Activated naive CD4-positive, alpha-beta T cell treated with anti-CD3 and anti-CD28 coated beads, Interleukin-2, amount 50 U/mL, for 16 hours (primary cell): Measurements from ENCODE around the gene NEGR1.
"Not testable (repeated sequence)": the region's sequence is repeated elsewhere in the genome, so short reads cannot be mapped to it uniquely, and the experiment has no call there.

ENCODE experiments used
- DNase-seq: peaks from one replicate; pipeline ENCODE4 v3.0.0-alpha.2; 2020

The NEGR1 gene

GRCh38 chr1:71921204-71921603 is 361.1 kb downstream of the NEGR1 start:
- no peak for DNase-seq

GRCh38 chr1:71920556-71920955 is 361.8 kb downstream of the NEGR1 start:
- DNase-seq: no peak

- no peak for DNase-seq
These were observed 362.4 kb downstream of the NEGR1 start for GRCh38 chr1:71919811-71920509.

GRCh38 chr1:71918630-71919029 is 363.7 kb downstream of the NEGR1 start:
- no peak for DNase-seq

- DNase-seq: no peak
These were observed 365.4 kb downstream of the NEGR1 start for GRCh38 chr1:71916894-71917293.

- DNase-seq: no peak
These were observed 367.7 kb downstream of the NEGR1 start for GRCh38 chr1:71914626-71915025.

- no peak for DNase-seq
These were observed 373.4 kb downstream of the NEGR1 start for GRCh38 chr1:71908871-71909390.

- DNase-seq: no peak
These were observed 374.0 kb downstream of the NEGR1 start for GRCh38 chr1:71908303-71908702.

- no peak for DNase-seq
These were observed 382.5 kb downstream of the NEGR1 start for GRCh38 chr1:71899881-71900280.

GRCh38 chr1:71888166-71888565 is 394.2 kb downstream of the NEGR1 start:
- not testable (repeated sequence) for DNase-seq

- DNase-seq: no peak
These were observed 397.2 kb downstream of the NEGR1 start for GRCh38 chr1:71885171-71885570.

- no peak for DNase-seq
These were observed 399.7 kb downstream of the NEGR1 start for GRCh38 chr1:71882637-71883036.

- DNase-seq: no peak
These were observed 400.1 kb downstream of the NEGR1 start for GRCh38 chr1:71882226-71882625.

- no peak for DNase-seq
These were observed 400.7 kb downstream of the NEGR1 start for GRCh38 chr1:71881611-71882010.

- no peak for DNase-seq
These were observed 413.0 kb downstream of the NEGR1 start for GRCh38 chr1:71869326-71869725.

GRCh38 chr1:71862756-71863155 is 419.6 kb downstream of the NEGR1 start:
- DNase-seq: no peak

- no peak for DNase-seq
These were observed 421.3 kb downstream of the NEGR1 start for GRCh38 chr1:71861022-71861421.

GRCh38 chr1:71859806-71860205 is 422.5 kb downstream of the NEGR1 start:
- no peak for DNase-seq

GRCh38 chr1:71857862-71858261 is 424.5 kb downstream of the NEGR1 start:
- no peak for DNase-seq

- DNase-seq: no peak
These were observed 429.0 kb downstream of the NEGR1 start for GRCh38 chr1:71853360-71853759.

- no peak for DNase-seq
These were observed 431.4 kb downstream of the NEGR1 start for GRCh38 chr1:71850936-71851335.

- no peak for DNase-seq
These were observed 431.8 kb downstream of the NEGR1 start for GRCh38 chr1:71850515-71850914.

GRCh38 chr1:71843012-71843411 is 439.3 kb downstream of the NEGR1 start:
- no peak for DNase-seq

GRCh38 chr1:71839876-71840275 is 442.5 kb downstream of the NEGR1 start:
- no peak for DNase-seq

- DNase-seq: no peak
These were observed 445.4 kb downstream of the NEGR1 start for GRCh38 chr1:71836904-71837303.
